ENCODE data around the gene LPP. TPM values are rescaled to one million over a fixed set of nuclear protein-coding genes. Genes with fewer than 3 reads are reported as not detected.

Gene LPP
- total RNA-seq, 1 donor from 2014 or later, result 184 TPM

GRCh38 chr3:188378786-188379185 lies 224.8 kb downstream of the LPP start:
- Mint-ChIP-seq H3K4me1 (ENCODE audit: unreplicated experiment) (peaks cover 14% of the 10 kb centered on the region), H3K4me3 (ENCODE audit: unreplicated experiment) (no peak overlapping the region), H3K27me3 (ENCODE audit: unreplicated experiment) (no peaks in the 10 kb centered on the region), H3K9me3 (ENCODE audit: unreplicated experiment) (peaks cover 10% of the 10 kb centered on the region), H3K36me3 (ENCODE audit: unreplicated experiment) (peaks cover 16% of the 10 kb centered on the region), H3K27ac (ENCODE audit: unreplicated experiment) (no peak overlapping the region)
- no peak for DNase-seq (ENCODE audit: extremely low spot score, unreplicated experiment)
- TF ChIP-seq, protein P1, sequence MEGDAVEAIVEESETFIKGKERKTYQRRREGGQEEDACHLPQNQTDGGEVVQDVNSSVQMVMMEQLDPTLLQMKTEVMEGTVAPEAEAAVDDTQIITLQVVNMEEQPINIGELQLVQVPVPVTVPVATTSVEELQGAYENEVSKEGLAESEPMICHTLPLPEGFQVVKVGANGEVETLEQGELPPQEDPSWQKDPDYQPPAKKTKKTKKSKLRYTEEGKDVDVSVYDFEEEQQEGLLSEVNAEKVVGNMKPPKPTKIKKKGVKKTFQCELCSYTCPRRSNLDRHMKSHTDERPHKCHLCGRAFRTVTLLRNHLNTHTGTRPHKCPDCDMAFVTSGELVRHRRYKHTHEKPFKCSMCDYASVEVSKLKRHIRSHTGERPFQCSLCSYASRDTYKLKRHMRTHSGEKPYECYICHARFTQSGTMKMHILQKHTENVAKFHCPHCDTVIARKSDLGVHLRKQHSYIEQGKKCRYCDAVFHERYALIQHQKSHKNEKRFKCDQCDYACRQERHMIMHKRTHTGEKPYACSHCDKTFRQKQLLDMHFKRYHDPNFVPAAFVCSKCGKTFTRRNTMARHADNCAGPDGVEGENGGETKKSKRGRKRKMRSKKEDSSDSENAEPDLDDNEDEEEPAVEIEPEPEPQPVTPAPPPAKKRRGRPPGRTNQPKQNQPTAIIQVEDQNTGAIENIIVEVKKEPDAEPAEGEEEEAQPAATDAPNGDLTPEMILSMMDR (IDR thresholded peaks at IDR 0.05), result no peak

- Mint-ChIP-seq H3K4me3 (ENCODE audit: unreplicated experiment) (no peak overlapping the region), H3K27ac (ENCODE audit: unreplicated experiment) (no peak overlapping the region), H3K9me3 (ENCODE audit: unreplicated experiment) (peaks cover 10% of the 10 kb centered on the region), H3K36me3 (ENCODE audit: unreplicated experiment) (peaks cover 14% of the 10 kb centered on the region), H3K4me1 (ENCODE audit: unreplicated experiment) (peaks cover 23% of the 10 kb centered on the region), H3K27me3 (ENCODE audit: unreplicated experiment) (no peaks in the 10 kb centered on the region)
- TF ChIP-seq, protein P1 (IDR thresholded peaks at IDR 0.05), result no peak
- no peak for DNase-seq (ENCODE audit: extremely low spot score, unreplicated experiment)
These were observed 226.3 kb downstream of the LPP start for GRCh38 chr3:188380252-188380651.

GRCh38 chr3:188380722-188381121 lies 226.8 kb downstream of the LPP start:
- no peak overlapping the region for H3K4me3 Mint-ChIP-seq (ENCODE audit: unreplicated experiment)
- DNase-seq (ENCODE audit: extremely low spot score, unreplicated experiment), result no peak

GRCh38 chr3:188383748-188384147 lies 229.8 kb downstream of the LPP start:
- Mint-ChIP-seq H3K27ac (ENCODE audit: unreplicated experiment) (peak overlapping the region; percentile 5), H3K9me3 (ENCODE audit: unreplicated experiment) (no peaks in the 10 kb centered on the region), H3K27me3 (ENCODE audit: unreplicated experiment) (no peaks in the 10 kb centered on the region), H3K4me3 (ENCODE audit: unreplicated experiment) (no peak overlapping the region), H3K36me3 (ENCODE audit: unreplicated experiment) (no peaks in the 10 kb centered on the region), H3K4me1 (ENCODE audit: unreplicated experiment) (peaks cover 48% of the 10 kb centered on the region)
- DNase-seq (ENCODE audit: extremely low spot score, unreplicated experiment), result no peak
- TF ChIP-seq, protein P1 (IDR thresholded peaks at IDR 0.05), result no peak

More at GRCh38 chr3:188380722-188381121, 226.8 kb downstream of the LPP start:
- Mint-ChIP-seq H3K4me1 (ENCODE audit: unreplicated experiment) (peaks cover 28% of the 10 kb centered on the region), H3K36me3 (ENCODE audit: unreplicated experiment) (peaks cover 11% of the 10 kb centered on the region), H3K9me3 (ENCODE audit: unreplicated experiment) (peaks cover 10% of the 10 kb centered on the region), H3K27ac (ENCODE audit: unreplicated experiment) (no peak overlapping the region), H3K27me3 (ENCODE audit: unreplicated experiment) (no peaks in the 10 kb centered on the region)
- TF ChIP-seq, protein P1 (IDR thresholded peaks at IDR 0.05), result no peak

- H3K36me3 Mint-ChIP-seq (ENCODE audit: unreplicated experiment), result no peaks in the 10 kb centered on the region
- no peak overlapping the region for H3K4me3 Mint-ChIP-seq (ENCODE audit: unreplicated experiment)
- H3K9me3 Mint-ChIP-seq (ENCODE audit: unreplicated experiment), result no peaks in the 10 kb centered on the region
- DNase-seq (ENCODE audit: extremely low spot score, unreplicated experiment), result no peak
- TF ChIP-seq, protein P1 (IDR thresholded peaks at IDR 0.05), result no peak
- H3K27ac Mint-ChIP-seq (ENCODE audit: unreplicated experiment), result peak overlapping the region; percentile 11
- no peaks in the 10 kb centered on the region for H3K27me3 Mint-ChIP-seq (ENCODE audit: unreplicated experiment)
- peaks cover 50% of the 10 kb centered on the region for H3K4me1 Mint-ChIP-seq (ENCODE audit: unreplicated experiment)
These were observed 231.3 kb downstream of the LPP start for GRCh38 chr3:188385295-188385694.

All from osteocyte (in vitro differentiated cells).